Mucosa of descending colon (tissue), 3 donors: ENCODE data around the gene PHF21B. TPM values are rescaled to one million over a fixed set of nuclear protein-coding genes. Genes with fewer than 3 reads are reported as not detected.

ENCODE experiments used
- ATAC-seq: fragments of 200-7000 bp; cut with Tn5 transposase; one replicate; pipeline ENCODE4 v1.9.1; 2020; ENCODE audit warnings: mild to moderate bottlenecking, moderate library complexity
- DNase-seq, 3 donors: peaks; one replicate each; pipeline ENCODE4 v3.0.0-alpha.2; 2020
- H3K36me3 ChIP-seq: fragments of 200-600 bp; one replicate; pipeline ENCODE4 v1.8.0; 2021; ENCODE audit warnings: low read depth, mild to moderate bottlenecking
- H3K4me1 ChIP-seq: fragments of 200-600 bp; one replicate; pipeline ENCODE4 v1.8.0; 2021; ENCODE audit warnings: low read depth, mild to moderate bottlenecking
- H3K4me3 ChIP-seq: fragments of 200-600 bp; one replicate; pipeline ENCODE4 v1.8.0; 2021; ENCODE audit warnings: mild to moderate bottlenecking
- H3K9me3 ChIP-seq: fragments of 200-600 bp; one replicate; pipeline ENCODE4 v1.8.0; 2021; ENCODE audit warnings: mild to moderate bottlenecking
- CTCF ChIP-seq: fragments of 200-600 bp; IDR thresholded peaks from one replicate; pipeline ENCODE4 v1.8.0; 2022; ENCODE audit warnings: antibody characterized with exemption, mild to moderate bottlenecking
- intact Hi-C, 2 donors: fragments of 100-400 bp; cut with DNase I in 1 of 2; cut with micrococcal nuclease in 1 of 2; formaldehyde crosslinking; loops; one replicate each; pipeline versions ENCODE4 v1.11.0 to v1.11.1; 2022; cut with DNase I, micrococcal nuclease
- total RNA-seq, 3 donors: library from RNA; stranded (reverse); fragmentation: NEBNext Ultra II Directional in 2 of 3; extraction: Animal tissue kit (Norgen Biotek cat#: 25700) in 2 of 3; gene quantifications; one replicate each; pipeline versions ENCODE4 v1.2.1 to v1.2.4, GENCODE V29; 2021 to 2023
- donor health status: DM: no; HTN: no; CAD: no; lungs with moderate emphysema.
- donor health status: DM: no; HTN: no; CAD: no.
- donor health status: DM: no; HTN: yes; CAD: no.

The PHF21B gene
- total RNA-seq, 3 donors from 2014 or later: 0.41 TPM; not detected in 2

GRCh38 chr22:44990328-44990727 lies 19.5 kb downstream of the PHF21B start:
- H3K4me3 ChIP-seq: no peak overlapping the region
- intact Hi-C loops: no loop called here
- no peaks in the 10 kb centered on the region for H3K9me3 ChIP-seq
- DNase-seq (no peak), ATAC-seq (no peak)
- H3K36me3 ChIP-seq: no peaks in the 10 kb centered on the region
- H3K4me1 ChIP-seq: no peaks in the 10 kb centered on the region
- TF ChIP-seq CTCF: no peak

- Histone ChIP-seq H3K9me3 (no peaks in the 10 kb centered on the region), H3K36me3 (no peaks in the 10 kb centered on the region), H3K4me3 (no peak overlapping the region), H3K4me1 (no peaks in the 10 kb centered on the region)
- no peak for DNase-seq
- no peak for ATAC-seq
- intact Hi-C loops: no loop called here
- TF ChIP-seq CTCF: no peak
Observed at GRCh38 chr22:44988671-44989070, 21.1 kb downstream of the PHF21B start.

GRCh38 chr22:44986926-44987325 lies 22.9 kb downstream of the PHF21B start:
- H3K9me3 ChIP-seq: no peaks in the 10 kb centered on the region
- intact Hi-C loops: no loop called here
- H3K36me3 ChIP-seq: no peaks in the 10 kb centered on the region

GRCh38 chr22:44985906-44986527 lies 23.8 kb downstream of the PHF21B start:
- intact Hi-C loops: no loop called here
- no peaks in the 10 kb centered on the region for H3K9me3 ChIP-seq

More at GRCh38 chr22:44986926-44987325, 22.9 kb downstream of the PHF21B start:
- DNase-seq (no peak), ATAC-seq (no peak)
- Histone ChIP-seq H3K4me1 (no peaks in the 10 kb centered on the region), H3K4me3 (no peak overlapping the region)
- no peak for TF ChIP-seq CTCF

GRCh38 chr22:44983878-44984482 lies 25.8 kb downstream of the PHF21B start:
- ATAC-seq: no peak
- no peaks in the 10 kb centered on the region for H3K36me3 ChIP-seq
- no peaks in the 10 kb centered on the region for H3K4me1 ChIP-seq
- intact Hi-C loops: no loop called here
- no peaks in the 10 kb centered on the region for H3K9me3 ChIP-seq
- TF ChIP-seq CTCF: no peak
- no peak overlapping the region for H3K4me3 ChIP-seq
- DNase-seq: no peak

More at GRCh38 chr22:44985906-44986527, 23.8 kb downstream of the PHF21B start:
- TF ChIP-seq CTCF: no peak
- no peak for ATAC-seq
- Histone ChIP-seq H3K4me3 (no peak overlapping the region), H3K4me1 (no peaks in the 10 kb centered on the region), H3K36me3 (no peaks in the 10 kb centered on the region)
- DNase-seq: no peak
